Loucy (cell line): ENCODE results near the gene DRICH1.

ENCODE experiments used
- H2AFZ ChIP-seq: fragments of 200-600 bp; sonication (generic); 2 replicates; pipeline ENCODE4 v1.6.0; 2016; ENCODE audit warnings: antibody characterized with exemption, mild to moderate bottlenecking, low read length, moderate library complexity
- H3F3A ChIP-seq: fragments of 200-600 bp; 2 replicates; pipeline ENCODE4 v1.6.0; 2016; ENCODE audit warnings: antibody characterized with exemption, low read depth, mild to moderate bottlenecking
- H3K27me3 ChIP-seq: fragments of 200-600 bp; sonication (generic); 2 replicates; pipeline ENCODE4 v1.6.1; 2014; ENCODE audit warnings: low read length, mild to moderate bottlenecking; ENCODE audit not compliant: insufficient read depth, poor library complexity, severe bottlenecking
- H3K36me3 ChIP-seq: fragments of 200-600 bp; sonication (generic); 2 replicates; pipeline ENCODE4 v1.6.1; 2016; ENCODE audit warnings: low read length; ENCODE audit not compliant: insufficient read depth
- H3K4me1 ChIP-seq: fragments of 200-600 bp; sonication (generic); 2 replicates; pipeline ENCODE4 v1.5.1; 2014; ENCODE audit warnings: low read length, mild to moderate bottlenecking; ENCODE audit not compliant: insufficient read depth, poor library complexity, severe bottlenecking
- H3K4me2 ChIP-seq: fragments of 200-600 bp; sonication (generic); 2 replicates; pipeline ENCODE4 v1.6.0; 2014; ENCODE audit warnings: antibody characterized with exemption, low read length, low read depth, mild to moderate bottlenecking; ENCODE audit not compliant: poor library complexity, severe bottlenecking
- H3K4me3 ChIP-seq: fragments of 200-600 bp; sonication (generic); 2 replicates; pipeline ENCODE4 v1.5.1; 2014; ENCODE audit warnings: low read length, mild to moderate bottlenecking, mixed read lengths; ENCODE audit not compliant: poor library complexity, severe bottlenecking
- H3K79me2 ChIP-seq: fragments of 200-600 bp; sonication (generic); 2 replicates; pipeline ENCODE4 v1.6.1; 2014; ENCODE audit warnings: low read length; ENCODE audit not compliant: insufficient read depth
- H3K9ac ChIP-seq: fragments of 200-600 bp; sonication (generic); 2 replicates; pipeline ENCODE4 v1.6.0; 2014; ENCODE audit warnings: mild to moderate bottlenecking, low read depth, low read length, moderate library complexity; ENCODE audit not compliant: poor library complexity, severe bottlenecking
- H3K9me2 ChIP-seq: fragments of 200-600 bp; sonication (generic); replicated peaks from 2 replicates; pipeline ENCODE4 v1.6.1; 2016; ENCODE audit warnings: low read depth, low read length, mixed read lengths
- H3K9me3 ChIP-seq: fragments of 200-600 bp; sonication (generic); 2 replicates; pipeline ENCODE4 v1.6.1; 2014; ENCODE audit warnings: mild to moderate bottlenecking, antibody characterized with exemption, low read length, low read depth; ENCODE audit not compliant: insufficient read depth
- H4K20me1 ChIP-seq: fragments of 200-600 bp; sonication (generic); 2 replicates; pipeline ENCODE4 v1.6.0; 2014; ENCODE audit warnings: antibody characterized with exemption, low read length, mild to moderate bottlenecking; ENCODE audit not compliant: insufficient read depth, poor library complexity, severe bottlenecking
- EZH2phosphoT487 ChIP-seq: fragments of 200-600 bp; IDR thresholded peaks from 2 replicates; pipeline ENCODE4 v1.6.1; 2018; ENCODE audit warnings: antibody characterized with exemption, mild to moderate bottlenecking, moderate library complexity, borderline replicate concordance
- TF ChIP-seq, protein P1 (sequence below): fragments of 200-600 bp; sonication (generic); conservative IDR thresholded peaks from 2 replicates; pipeline ENCODE4 v1.5.1; 2014; ENCODE audit warnings: mild to moderate bottlenecking, antibody characterized with exemption, low read length

DRICH1 gene

GRCh38 chr22:23591846-23592245 lies 40.3 kb downstream of the DRICH1 start:
- H4K20me1 ChIP-seq = no peaks in the 10 kb centered on the region
- no peaks in the 10 kb centered on the region for H3K9me3 ChIP-seq
- no peaks in the 10 kb centered on the region for H3F3A ChIP-seq
- no peak overlapping the region for H3K4me3 ChIP-seq
- no peak for TF ChIP-seq EZH2phosphoT487
- TF ChIP-seq, protein P1, sequence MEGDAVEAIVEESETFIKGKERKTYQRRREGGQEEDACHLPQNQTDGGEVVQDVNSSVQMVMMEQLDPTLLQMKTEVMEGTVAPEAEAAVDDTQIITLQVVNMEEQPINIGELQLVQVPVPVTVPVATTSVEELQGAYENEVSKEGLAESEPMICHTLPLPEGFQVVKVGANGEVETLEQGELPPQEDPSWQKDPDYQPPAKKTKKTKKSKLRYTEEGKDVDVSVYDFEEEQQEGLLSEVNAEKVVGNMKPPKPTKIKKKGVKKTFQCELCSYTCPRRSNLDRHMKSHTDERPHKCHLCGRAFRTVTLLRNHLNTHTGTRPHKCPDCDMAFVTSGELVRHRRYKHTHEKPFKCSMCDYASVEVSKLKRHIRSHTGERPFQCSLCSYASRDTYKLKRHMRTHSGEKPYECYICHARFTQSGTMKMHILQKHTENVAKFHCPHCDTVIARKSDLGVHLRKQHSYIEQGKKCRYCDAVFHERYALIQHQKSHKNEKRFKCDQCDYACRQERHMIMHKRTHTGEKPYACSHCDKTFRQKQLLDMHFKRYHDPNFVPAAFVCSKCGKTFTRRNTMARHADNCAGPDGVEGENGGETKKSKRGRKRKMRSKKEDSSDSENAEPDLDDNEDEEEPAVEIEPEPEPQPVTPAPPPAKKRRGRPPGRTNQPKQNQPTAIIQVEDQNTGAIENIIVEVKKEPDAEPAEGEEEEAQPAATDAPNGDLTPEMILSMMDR = no peak
- peaks cover 39% of the 10 kb centered on the region for H3K4me1 ChIP-seq
- H3K4me2 ChIP-seq = no peak overlapping the region
- peaks cover 30% of the 10 kb centered on the region for H3K79me2 ChIP-seq
- H2AFZ ChIP-seq = no peak overlapping the region
- H3K27me3 ChIP-seq = no peaks in the 10 kb centered on the region
- H3K9me2 ChIP-seq = no peaks in the 10 kb centered on the region
- no peaks in the 10 kb centered on the region for H3K36me3 ChIP-seq
- H3K9ac ChIP-seq = no peak overlapping the region

DNA sequence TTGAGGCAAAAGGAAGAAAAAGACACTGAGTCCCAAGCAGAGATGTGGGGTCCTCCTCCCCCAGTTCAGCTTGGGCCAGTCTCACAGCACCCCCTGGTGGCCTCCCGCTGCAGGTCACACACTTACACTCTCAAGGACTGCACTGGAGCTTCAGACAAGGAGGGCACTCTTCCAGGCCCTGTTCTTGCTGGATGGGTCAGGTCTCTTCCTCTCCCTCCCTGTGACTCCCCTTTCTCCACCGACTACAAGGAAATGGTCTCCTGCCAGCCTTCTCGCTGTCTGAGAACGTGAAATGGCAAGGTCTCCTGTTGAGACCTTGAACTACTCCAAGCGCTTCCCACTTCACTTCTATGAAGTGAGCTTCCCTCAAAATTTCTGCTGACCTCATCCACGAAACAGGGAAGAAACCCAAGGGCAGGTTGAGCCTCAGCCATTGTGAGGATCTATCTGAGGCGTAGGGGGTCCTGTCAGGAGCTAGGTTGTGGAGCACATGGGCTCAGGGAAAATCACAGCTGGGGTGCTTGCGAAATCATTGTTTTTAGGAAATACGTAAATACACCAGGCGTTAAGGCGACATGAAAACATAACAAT lies 40.8 kb downstream of the DRICH1 start:
- H3K79me2 ChIP-seq = peaks cover 35% of the 10 kb centered on the region
- H3K4me3 ChIP-seq = no peak overlapping the region
- H3K36me3 ChIP-seq = no peaks in the 10 kb centered on the region
- TF ChIP-seq, protein P1 = peak; percentile 99
- TF ChIP-seq EZH2phosphoT487 = no peak
- H3K4me1 ChIP-seq = peaks cover 39% of the 10 kb centered on the region
- peak overlapping the region; percentile 39 for H3K4me2 ChIP-seq
- H3K9me2 ChIP-seq = no peaks in the 10 kb centered on the region
- H4K20me1 ChIP-seq = no peaks in the 10 kb centered on the region
- H3K9me3 ChIP-seq = no peaks in the 10 kb centered on the region
- no peaks in the 10 kb centered on the region for H3K27me3 ChIP-seq
- H3F3A ChIP-seq = no peaks in the 10 kb centered on the region
- peak overlapping the region; percentile 48 for H3K9ac ChIP-seq
- H2AFZ ChIP-seq = no peak overlapping the region

- Histone ChIP-seq H3K9ac (peak overlapping the region; percentile 99), H3K4me1 (peaks cover 73% of the 10 kb centered on the region), H2AFZ (no peak overlapping the region), H3K4me3 (peak overlapping the region; percentile 85), H4K20me1 (no peaks in the 10 kb centered on the region), H3K9me3 (no peaks in the 10 kb centered on the region), H3K4me2 (peak overlapping the region; percentile 99), H3K79me2 (peaks cover 87% of the 10 kb centered on the region), H3K36me3 (peaks cover 4% of the 10 kb centered on the region; the same call in 1 of the 2 replicates), H3K27me3 (peaks cover 12% of the 10 kb centered on the region), H3K9me2 (no peaks in the 10 kb centered on the region), H3F3A (peaks cover 34% of the 10 kb centered on the region)
- TF ChIP-seq, protein P1 = no peak
- TF ChIP-seq EZH2phosphoT487 = no peak
Measured at GRCh38 chr22:23583836-23584235, 48.3 kb downstream of the DRICH1 start.
